Measurements from ENCODE around the gene CHD5. TPM values are rescaled to one million over a fixed set of nuclear protein-coding genes. Genes with fewer than 3 reads are reported as not detected.
A peak's percentile ranks its signal among the peaks of the same experiment; 100 is the strongest.

Gene CHD5
- total RNA-seq, 4 donors from 2014 or later = 0.38 to 0.62 TPM; not detected in 2

DNA sequence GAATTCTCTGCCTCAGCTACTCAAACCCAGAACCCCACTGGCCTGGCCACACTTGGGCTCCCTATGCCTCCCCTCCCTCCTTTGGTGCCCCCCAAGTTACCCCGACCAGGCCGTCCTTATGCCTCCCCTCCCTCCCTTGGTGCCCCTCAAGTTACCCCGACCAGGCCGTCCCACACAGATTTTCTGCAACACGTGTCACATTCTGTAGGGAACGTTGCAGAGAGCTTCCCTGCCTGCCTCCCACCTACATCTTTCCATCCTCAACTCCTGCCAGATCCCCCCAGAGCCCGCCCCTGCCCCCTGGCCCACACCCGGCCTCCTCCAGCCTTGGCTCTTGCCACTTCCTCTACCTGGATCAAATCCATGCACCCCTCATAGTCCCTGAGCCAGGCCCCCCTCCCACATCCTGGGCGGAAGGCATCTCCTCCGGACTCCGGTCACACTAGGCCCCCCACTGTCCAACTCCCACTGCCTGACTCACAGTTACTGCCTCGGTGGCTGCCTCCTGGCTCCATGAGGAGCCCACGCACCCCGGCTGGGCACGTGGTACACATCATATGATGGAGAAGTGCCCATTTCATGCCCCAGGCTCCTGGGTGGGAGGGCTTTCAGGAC lies 93.3 kb downstream of the CHD5 start:
- Histone ChIP-seq H3K4me1 (peaks cover 0 to 22% (median 11%) of the 10 kb centered on the region in 3 donors), H3K9me3 (no peaks in the 10 kb centered on the region), H3K27ac (no peak overlapping the region), H3K4me3 (no peak overlapping the region), H3K36me3 (no peaks in the 10 kb centered on the region), H3K27me3 (no peaks in the 10 kb centered on the region)
- intact Hi-C loops (cut with DNase I) = no loop called here
- DNase-seq = no peak
- WGBS, 2 donors = 62 to 84% methylated on average over 8 to 12 of the region's 15 CpGs
- TF ChIP-seq, protein P1, sequence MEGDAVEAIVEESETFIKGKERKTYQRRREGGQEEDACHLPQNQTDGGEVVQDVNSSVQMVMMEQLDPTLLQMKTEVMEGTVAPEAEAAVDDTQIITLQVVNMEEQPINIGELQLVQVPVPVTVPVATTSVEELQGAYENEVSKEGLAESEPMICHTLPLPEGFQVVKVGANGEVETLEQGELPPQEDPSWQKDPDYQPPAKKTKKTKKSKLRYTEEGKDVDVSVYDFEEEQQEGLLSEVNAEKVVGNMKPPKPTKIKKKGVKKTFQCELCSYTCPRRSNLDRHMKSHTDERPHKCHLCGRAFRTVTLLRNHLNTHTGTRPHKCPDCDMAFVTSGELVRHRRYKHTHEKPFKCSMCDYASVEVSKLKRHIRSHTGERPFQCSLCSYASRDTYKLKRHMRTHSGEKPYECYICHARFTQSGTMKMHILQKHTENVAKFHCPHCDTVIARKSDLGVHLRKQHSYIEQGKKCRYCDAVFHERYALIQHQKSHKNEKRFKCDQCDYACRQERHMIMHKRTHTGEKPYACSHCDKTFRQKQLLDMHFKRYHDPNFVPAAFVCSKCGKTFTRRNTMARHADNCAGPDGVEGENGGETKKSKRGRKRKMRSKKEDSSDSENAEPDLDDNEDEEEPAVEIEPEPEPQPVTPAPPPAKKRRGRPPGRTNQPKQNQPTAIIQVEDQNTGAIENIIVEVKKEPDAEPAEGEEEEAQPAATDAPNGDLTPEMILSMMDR (IDR thresholded peaks at IDR 0.05) = no peak
- no peak for TF ChIP-seq POLR2A (IDR thresholded peaks at IDR 0.05)

DNA sequence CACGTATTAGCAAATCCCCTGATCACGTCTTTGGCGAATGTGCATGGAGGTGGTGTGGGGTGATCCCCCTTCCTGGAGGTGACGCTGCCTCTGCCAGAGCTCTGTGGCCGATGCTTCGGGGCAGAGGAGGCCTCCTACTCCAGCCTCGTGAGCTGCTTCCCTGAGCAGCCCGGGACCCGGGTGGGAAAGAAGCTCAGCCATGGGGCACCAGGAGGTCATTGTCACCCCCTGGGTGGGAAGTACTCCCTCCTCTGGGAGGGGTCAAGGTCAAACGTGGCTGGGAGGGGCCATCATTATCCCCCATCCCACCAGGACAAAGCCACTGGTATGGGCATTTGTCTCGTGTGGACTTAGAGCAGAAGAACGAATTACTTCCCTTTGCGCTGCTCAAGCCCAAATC lies 93.8 kb downstream of the CHD5 start:
- peaks cover 0 to 28% (median 11%) of the 10 kb centered on the region in 3 donors for H3K4me1 ChIP-seq
- no peak for DNase-seq
- H3K36me3 ChIP-seq = no peaks in the 10 kb centered on the region
- intact Hi-C loops (cut with DNase I) = no loop called here
- H3K9me3 ChIP-seq = no peaks in the 10 kb centered on the region
- TF ChIP-seq, protein P1 (IDR thresholded peaks at IDR 0.05) = no peak
- no peak for TF ChIP-seq POLR2A (IDR thresholded peaks at IDR 0.05)
- 67 to 87% methylated on average over 1 to 5 of the region's 13 CpGs for WGBS, 2 donors
- H3K4me3 ChIP-seq = no peak overlapping the region
- no peak overlapping the region for H3K27ac ChIP-seq
- no peaks in the 10 kb centered on the region for H3K27me3 ChIP-seq

DNA sequence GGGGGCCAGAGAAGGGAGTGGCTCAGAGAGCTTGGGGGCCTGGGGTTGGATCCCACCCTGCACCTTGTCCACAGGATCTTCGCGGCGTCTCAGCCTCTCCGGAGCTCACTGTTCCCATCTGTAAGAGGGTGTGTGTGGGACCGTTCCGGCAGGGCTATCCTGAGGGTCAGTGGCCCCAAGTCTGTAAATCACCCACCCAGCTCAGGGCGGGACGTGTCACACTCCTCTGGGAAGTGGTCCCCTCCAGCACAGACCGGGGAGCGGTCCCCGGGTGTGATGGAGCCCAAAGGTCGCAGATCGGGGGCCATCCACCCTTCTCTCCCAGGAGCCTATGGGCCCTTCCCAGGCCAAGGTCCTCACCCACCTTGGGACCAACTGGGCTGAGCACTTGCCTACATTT lies 94.5 kb downstream of the CHD5 start:
- Histone ChIP-seq H3K27me3 (no peaks in the 10 kb centered on the region), H3K9me3 (no peaks in the 10 kb centered on the region), H3K4me1 (peaks cover 0 to 28% (median 11%) of the 10 kb centered on the region in 3 donors), H3K4me3 (no peak overlapping the region), H3K27ac (no peak overlapping the region), H3K36me3 (no peaks in the 10 kb centered on the region)
- DNase-seq = no peak
- 78 to 100% methylated on average over 3 to 4 of the region's 13 CpGs for WGBS, 2 donors
- no peak for TF ChIP-seq POLR2A (IDR thresholded peaks at IDR 0.05)
- TF ChIP-seq, protein P1 (IDR thresholded peaks at IDR 0.05) = no peak
- intact Hi-C loops (cut with DNase I) = no loop called here

DNA sequence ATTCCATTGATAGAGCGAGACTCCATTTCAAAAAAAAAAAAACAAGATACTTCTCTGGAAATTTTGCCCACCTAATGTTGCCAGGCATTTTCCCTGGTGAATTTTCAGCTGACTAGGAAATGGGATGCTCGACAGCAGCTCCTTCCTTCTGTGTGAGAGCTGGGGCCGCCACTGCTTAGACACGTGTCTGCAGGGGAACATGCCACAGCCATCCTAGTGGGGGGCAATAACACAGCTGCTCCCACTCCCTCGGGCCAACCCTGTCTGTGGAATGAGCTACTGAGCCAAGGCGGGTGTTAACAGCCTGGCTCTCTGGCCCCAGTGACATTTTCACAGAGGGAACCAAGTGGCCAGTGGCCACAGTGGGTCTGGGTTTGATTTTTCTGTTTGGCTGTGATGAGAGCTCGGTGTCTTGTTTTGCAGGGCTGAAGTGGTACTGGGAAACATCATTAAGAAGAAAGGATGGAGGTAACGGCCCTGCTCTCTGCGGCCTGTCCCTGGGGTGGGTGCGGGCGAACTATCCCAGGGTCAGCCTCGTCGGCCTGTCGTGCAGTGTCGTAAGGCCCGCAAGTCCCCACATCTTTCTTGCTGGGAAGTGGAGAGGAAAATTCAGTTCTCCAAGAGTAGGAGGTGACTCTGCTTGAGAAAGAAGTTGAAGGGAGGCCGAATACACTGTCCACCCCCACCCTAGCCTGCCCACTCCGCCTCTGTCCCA lies 95.2 kb downstream of the CHD5 start:
- DNase-seq = no peak
- Histone ChIP-seq H3K27me3 (no peaks in the 10 kb centered on the region), H3K4me3 (no peak overlapping the region), H3K9me3 (no peaks in the 10 kb centered on the region), H3K27ac (no peak overlapping the region), H3K36me3 (no peaks in the 10 kb centered on the region), H3K4me1 (peaks cover 0 to 34% (median 11%) of the 10 kb centered on the region in 3 donors)
- WGBS, 2 donors = 82 to 83% methylated on average over 5 to 13 of the region's 18 CpGs
- TF ChIP-seq, protein P1 (IDR thresholded peaks at IDR 0.05) = no peak
- TF ChIP-seq POLR2A (IDR thresholded peaks at IDR 0.05) = no peak
- intact Hi-C loops (cut with DNase I) = no loop called here

DNA sequence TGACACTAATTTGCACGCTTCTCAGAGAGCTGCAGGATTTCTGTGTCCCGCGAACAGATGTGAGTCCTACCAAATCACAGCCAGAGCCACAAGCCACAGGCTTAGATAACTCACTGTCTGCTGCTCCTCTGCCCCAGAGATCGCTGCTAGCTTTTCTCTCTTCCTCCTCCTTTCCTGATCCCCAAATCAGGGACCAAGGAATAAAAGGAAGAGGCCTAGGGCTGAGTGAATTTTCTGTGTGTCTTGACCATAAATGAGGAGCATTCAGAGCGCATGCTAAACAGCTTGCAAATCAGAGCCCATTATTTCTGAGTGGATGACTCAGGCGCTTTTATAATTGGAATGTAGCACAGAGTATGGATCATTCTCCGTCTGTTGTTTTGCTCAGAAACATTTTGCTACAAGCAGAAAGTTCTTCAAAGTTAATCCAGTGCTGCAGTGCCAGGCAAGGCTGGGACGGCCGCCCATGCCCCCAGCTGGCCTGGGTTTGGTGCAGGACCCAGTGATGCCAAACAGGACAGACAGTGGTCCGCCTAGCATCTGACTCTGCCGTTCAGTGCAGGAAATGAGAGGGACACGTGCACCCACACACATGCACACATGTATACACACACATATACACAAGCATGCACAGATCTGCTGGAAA lies 96.2 kb downstream of the CHD5 start:
- Histone ChIP-seq H3K36me3 (no peaks in the 10 kb centered on the region), H3K27me3 (no peaks in the 10 kb centered on the region), H3K9me3 (no peaks in the 10 kb centered on the region), H3K4me3 (no peak overlapping the region), H3K27ac (peak overlapping the region in 2 of 4 donors; percentile 42 to 61), H3K4me1 (peaks cover 0 to 35% (median 11%) of the 10 kb centered on the region in 3 donors)
- intact Hi-C loops (cut with DNase I) = no loop called here
- TF ChIP-seq, protein P1 (IDR thresholded peaks at IDR 0.05) = no peak
- TF ChIP-seq POLR2A (IDR thresholded peaks at IDR 0.05) = no peak
- 55 to 64% methylated on average over 8 to 11 of the region's 12 CpGs for WGBS, 2 donors
- no peak for DNase-seq

Measured in esophagus squamous epithelium (tissue), 5 donors.